HL-60 (cell line): ENCODE data around the gene MTHFSD.

Experiments used
- DNase-seq, 2 experiments: peaks; one replicate each; pipeline ENCODE4 v3.0.0-alpha.2; 2010 to 2020; ENCODE audit warnings: low read depth in 1 of 2, low spot score in 1 of 2
- H3K27ac ChIP-seq: fragments of 250-450 bp; sonication (Bioruptor Pico); replicated peaks from 2 replicates; pipeline ENCODE4 v1.5.1; 2020; ENCODE audit warnings: mild to moderate bottlenecking, moderate library complexity
- H3K27me3 ChIP-seq: fragments of 250-450 bp; sonication (Bioruptor Pico); 2 replicates; pipeline ENCODE4 v1.5.1; 2021; ENCODE audit warnings: mild to moderate bottlenecking, moderate library complexity; ENCODE audit not compliant: insufficient read depth, poor library complexity, severe bottlenecking
- H3K4me3 ChIP-seq: replicated peaks from 2 replicates; pipeline ENCODE4 v1.5.1; 2011; ENCODE audit warnings: mild to moderate bottlenecking, control low read depth, low read length; ENCODE audit not compliant: insufficient read depth
- CTCF ChIP-seq: IDR thresholded peaks from one replicate; pipeline ENCODE4 v1.5.1; 2011; ENCODE audit warnings: low read length, control low read depth, inconsistent platforms; ENCODE audit not compliant: insufficient read depth
- GABPA ChIP-seq: IDR thresholded peaks from 2 replicates; pipeline ENCODE4 v1.6.1; 2012; ENCODE audit warnings: low read depth
- POLR2AphosphoS5 ChIP-seq: IDR thresholded peaks from 2 replicates; pipeline ENCODE4 v1.6.1; 2012; ENCODE audit warnings: low read depth
- REST ChIP-seq: IDR thresholded peaks from 2 replicates; pipeline ENCODE4 v1.6.1; 2012; ENCODE audit warnings: low read depth; ENCODE audit not compliant: insufficient replicate concordance
- SPI1 ChIP-seq: IDR thresholded peaks from 2 replicates; pipeline ENCODE4 v1.6.1; 2012; ENCODE audit warnings: low read depth, mild to moderate bottlenecking, borderline replicate concordance

MTHFSD gene

GRCh38 chr16:86531191-86531545, 23.9 kb downstream of the MTHFSD start:
- H3K27ac ChIP-seq: no peak overlapping the region
- no peaks in the 10 kb centered on the region for H3K27me3 ChIP-seq
- no peak overlapping the region for H3K4me3 ChIP-seq
- TF ChIP-seq POLR2AphosphoS5: no peak
- TF ChIP-seq GABPA: no peak
- no peak for TF ChIP-seq REST
- TF ChIP-seq SPI1: no peak
- TF ChIP-seq CTCF: no peak
- no peak for DNase-seq

GRCh38 chr16:86530251-86531190, 24.5 kb downstream of the MTHFSD start:
- H3K27me3 ChIP-seq: no peaks in the 10 kb centered on the region
- no peak overlapping the region for H3K27ac ChIP-seq
- TF ChIP-seq REST (no peak), CTCF (no peak), POLR2AphosphoS5 (no peak), SPI1 (no peak), GABPA (no peak)
- H3K4me3 ChIP-seq: no peak overlapping the region
- no peak for DNase-seq

GRCh38 chr16:86529160-86529559, 25.9 kb downstream of the MTHFSD start:
- no peak for DNase-seq
- Histone ChIP-seq H3K27me3 (no peaks in the 10 kb centered on the region), H3K27ac (no peak overlapping the region), H3K4me3 (no peak overlapping the region)
- no peak for TF ChIP-seq REST
- TF ChIP-seq CTCF: no peak
- TF ChIP-seq SPI1: no peak
- no peak for TF ChIP-seq POLR2AphosphoS5
- TF ChIP-seq GABPA: no peak
